Hepatocyte (in vitro differentiated cells): ENCODE results near the gene DIABLO. TPM values are rescaled to one million over a fixed set of nuclear protein-coding genes. Genes with fewer than 3 reads are reported as not detected.

Source experiments
- DNase-seq: peaks from one replicate; pipeline ENCODE4 v3.0.0-alpha.2; 2016; ENCODE audit warnings: low spot score
- H2AFZ ChIP-seq: fragments of 200-600 bp; sonication (generic); 2 replicates; pipeline ENCODE4 v1.6.0; 2016; ENCODE audit warnings: antibody characterized with exemption, mild to moderate bottlenecking
- H3K27ac ChIP-seq: fragments of 200-600 bp; sonication (generic); 2 replicates; pipeline ENCODE4 v1.5.1; 2016; ENCODE audit warnings: mild to moderate bottlenecking
- H3K27me3 ChIP-seq: fragments of 200-600 bp; sonication (generic); 2 replicates; pipeline ENCODE4 v1.6.1; 2016
- H3K36me3 ChIP-seq: fragments of 200-600 bp; sonication (generic); replicated peaks from 2 replicates; pipeline ENCODE4 v1.5.1; 2016; ENCODE audit warnings: low read depth; ENCODE audit not compliant: insufficient read depth
- H3K4me1 ChIP-seq: fragments of 200-600 bp; sonication (generic); 2 replicates; pipeline ENCODE4 v1.5.1; 2016; ENCODE audit warnings: mild to moderate bottlenecking, moderate library complexity; ENCODE audit not compliant: insufficient read depth
- H3K4me2 ChIP-seq: fragments of 200-600 bp; sonication (generic); 2 replicates; pipeline ENCODE4 v1.6.0; 2016
- H3K4me3 ChIP-seq: fragments of 200-600 bp; sonication (generic); 2 replicates; pipeline ENCODE4 v1.5.1; 2016; ENCODE audit warnings: mild to moderate bottlenecking
- H3K79me2 ChIP-seq: fragments of 200-600 bp; sonication (generic); 2 replicates; pipeline ENCODE4 v1.6.0; 2017; ENCODE audit warnings: mild to moderate bottlenecking
- H3K9me2 ChIP-seq: fragments of 200-600 bp; sonication (generic); replicated peaks from 2 replicates; pipeline ENCODE4 v1.6.0; 2017; ENCODE audit warnings: mild to moderate bottlenecking; ENCODE audit not compliant: insufficient read depth
- H3K9me3 ChIP-seq: fragments of 200-600 bp; sonication (generic); 2 replicates; pipeline ENCODE4 v1.5.1; 2016; ENCODE audit warnings: low read depth, mild to moderate bottlenecking
- H4K20me1 ChIP-seq: fragments of 200-600 bp; sonication (generic); 2 replicates; pipeline ENCODE4 v1.6.0; 2016; ENCODE audit warnings: mild to moderate bottlenecking; ENCODE audit not compliant: insufficient read depth, poor library complexity, severe bottlenecking
- EZH2 ChIP-seq: fragments of 200-600 bp; sonication (generic); IDR thresholded peaks from 2 replicates; pipeline ENCODE4 v1.6.1; 2016; ENCODE audit warnings: antibody characterized with exemption, mild to moderate bottlenecking, borderline replicate concordance
- EZH2phosphoT487 ChIP-seq: fragments of 200-600 bp; sonication (generic); IDR thresholded peaks from one replicate; pipeline ENCODE4 v1.6.1; 2018; ENCODE audit warnings: antibody characterized with exemption, mild to moderate bottlenecking, low read depth, moderate library complexity; ENCODE audit not compliant: unreplicated experiment, severe bottlenecking
- WGBS: methylation state at CpG from one replicate; pipeline ENCODE4 v1.1.6; 2016; ENCODE audit warnings: low lambda C conversion rate; ENCODE audit errors: missing lambda C conversion rate; 5-methylcytosine and 5-hydroxymethylcytosine counted together
- polyA plus RNA-seq: library from polyadenylated mRNA; unstranded; fragments of >200 nt; fragmentation: Nextera tagmentation; extraction: Ambion mirVana; gene quantifications from 2 replicates; pipeline ENCODE4 v1.2.1, GENCODE V29; 2016
- total RNA-seq: library from RNA; depleted of rRNA; stranded (reverse); fragments of >200 nt; gene quantifications from 2 replicates; pipeline ENCODE4 v1.2.3, GENCODE V29; 2014
- TF ChIP-seq, protein P1 (sequence below): fragments of 200-600 bp; sonication (generic); IDR thresholded peaks from 2 replicates; pipeline ENCODE4 v1.5.1; 2016; ENCODE audit warnings: antibody characterized with exemption, mild to moderate bottlenecking; ENCODE audit not compliant: poor library complexity

Gene DIABLO
- total and polyA plus RNA-seq, 2 experiments from 2014 or later: 77.4 to 96.5 TPM

DNA sequence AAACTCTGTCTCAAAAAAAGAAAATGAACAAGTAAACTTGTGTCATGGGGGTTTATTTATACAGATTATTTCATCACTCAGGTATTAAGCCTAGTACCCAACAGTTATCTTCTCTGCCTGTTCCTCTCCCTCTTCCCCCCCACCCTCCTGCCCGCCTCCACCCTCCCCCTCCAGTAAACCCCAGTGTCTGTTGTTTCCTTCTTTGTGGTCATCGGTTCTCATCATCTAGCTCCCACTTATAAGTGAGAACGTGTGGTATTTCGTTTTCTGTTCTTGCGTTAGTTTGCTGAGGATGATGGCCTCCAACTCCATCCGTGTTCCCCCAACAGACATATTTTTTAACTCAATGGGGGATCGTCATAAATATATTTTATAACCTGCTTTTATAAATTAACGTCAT, 64.2 kb downstream of the DIABLO start:
- Histone ChIP-seq H3K36me3 (no peaks in the 10 kb centered on the region), H3K4me2 (no peak overlapping the region), H3K9me3 (no peaks in the 10 kb centered on the region), H3K27ac (no peak overlapping the region), H4K20me1 (no peaks in the 10 kb centered on the region), H3K27me3 (no peaks in the 10 kb centered on the region), H2AFZ (no peak overlapping the region), H3K9me2 (no peaks in the 10 kb centered on the region), H3K4me3 (no peak overlapping the region), H3K4me1 (no peaks in the 10 kb centered on the region), H3K79me2 (no peaks in the 10 kb centered on the region)
- 87% methylated on average over 8 of the region's 8 CpGs for WGBS
- TF ChIP-seq EZH2phosphoT487: no peak
- TF ChIP-seq, protein P1, sequence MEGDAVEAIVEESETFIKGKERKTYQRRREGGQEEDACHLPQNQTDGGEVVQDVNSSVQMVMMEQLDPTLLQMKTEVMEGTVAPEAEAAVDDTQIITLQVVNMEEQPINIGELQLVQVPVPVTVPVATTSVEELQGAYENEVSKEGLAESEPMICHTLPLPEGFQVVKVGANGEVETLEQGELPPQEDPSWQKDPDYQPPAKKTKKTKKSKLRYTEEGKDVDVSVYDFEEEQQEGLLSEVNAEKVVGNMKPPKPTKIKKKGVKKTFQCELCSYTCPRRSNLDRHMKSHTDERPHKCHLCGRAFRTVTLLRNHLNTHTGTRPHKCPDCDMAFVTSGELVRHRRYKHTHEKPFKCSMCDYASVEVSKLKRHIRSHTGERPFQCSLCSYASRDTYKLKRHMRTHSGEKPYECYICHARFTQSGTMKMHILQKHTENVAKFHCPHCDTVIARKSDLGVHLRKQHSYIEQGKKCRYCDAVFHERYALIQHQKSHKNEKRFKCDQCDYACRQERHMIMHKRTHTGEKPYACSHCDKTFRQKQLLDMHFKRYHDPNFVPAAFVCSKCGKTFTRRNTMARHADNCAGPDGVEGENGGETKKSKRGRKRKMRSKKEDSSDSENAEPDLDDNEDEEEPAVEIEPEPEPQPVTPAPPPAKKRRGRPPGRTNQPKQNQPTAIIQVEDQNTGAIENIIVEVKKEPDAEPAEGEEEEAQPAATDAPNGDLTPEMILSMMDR: no peak
- no peak for TF ChIP-seq EZH2
- no peak for DNase-seq

DNA sequence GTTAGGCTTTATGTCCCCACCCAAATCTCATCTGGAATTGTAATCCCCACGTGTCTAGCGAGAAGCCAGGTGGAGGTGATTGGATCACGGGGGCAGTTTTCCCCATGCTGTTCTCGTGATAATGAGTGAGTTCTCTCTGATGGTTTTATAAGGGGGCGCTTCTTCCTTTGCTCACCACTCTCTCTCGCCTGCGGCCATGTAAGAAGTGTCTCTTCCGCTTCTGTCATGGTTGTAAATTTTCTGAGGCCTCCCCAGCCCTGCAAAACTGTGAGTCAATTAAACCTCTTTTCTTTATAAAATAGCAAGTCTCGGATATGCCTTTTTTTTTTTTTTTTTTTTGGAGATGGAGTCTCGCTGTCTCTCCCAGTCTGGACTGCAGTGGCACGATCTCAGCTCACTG, 65.1 kb downstream of the DIABLO start:
- TF ChIP-seq EZH2phosphoT487: no peak
- TF ChIP-seq, protein P1: no peak
- no peak for TF ChIP-seq EZH2
- 82% methylated on average over 10 of the region's 11 CpGs for WGBS

DNA sequence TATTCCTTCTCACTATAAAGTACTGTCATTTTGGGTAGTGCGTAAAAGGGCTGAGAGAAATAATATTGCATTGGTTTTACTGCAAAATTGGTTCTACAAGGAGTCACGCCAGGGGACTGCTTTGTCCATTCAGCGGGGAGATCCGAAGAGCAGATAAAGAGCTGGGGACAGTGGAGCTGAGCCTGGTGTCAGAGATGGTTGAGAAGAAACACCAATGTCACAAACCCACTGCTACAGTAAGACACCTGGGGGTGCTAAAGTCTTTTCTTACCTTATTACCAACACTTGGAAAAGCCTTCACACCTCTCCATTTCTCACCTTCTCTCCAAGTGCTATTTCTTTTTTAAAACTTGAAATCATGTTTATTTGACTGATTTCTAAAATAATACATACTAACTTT, 66.0 kb downstream of the DIABLO start:
- no peaks in the 10 kb centered on the region for H3K27me3 ChIP-seq
- H2AFZ ChIP-seq: no peak overlapping the region
- H3K4me3 ChIP-seq: no peak overlapping the region
- H3K4me2 ChIP-seq: no peak overlapping the region
- no peaks in the 10 kb centered on the region for H3K36me3 ChIP-seq
- H3K27ac ChIP-seq: no peak overlapping the region
- no peaks in the 10 kb centered on the region for H4K20me1 ChIP-seq
- H3K4me1 ChIP-seq: no peaks in the 10 kb centered on the region
- TF ChIP-seq EZH2phosphoT487: no peak
- no peak for TF ChIP-seq EZH2
- TF ChIP-seq, protein P1: no peak
- no peaks in the 10 kb centered on the region for H3K9me2 ChIP-seq
- no peak for DNase-seq
- 60% methylated on average over 4 of the region's 4 CpGs for WGBS
- no peaks in the 10 kb centered on the region for H3K9me3 ChIP-seq
- H3K79me2 ChIP-seq: no peaks in the 10 kb centered on the region

More for the DNA sequence above, 65.1 kb downstream of the DIABLO start:
- no peaks in the 10 kb centered on the region for H3K27me3 ChIP-seq
- H3K9me3 ChIP-seq: no peaks in the 10 kb centered on the region
- H4K20me1 ChIP-seq: no peaks in the 10 kb centered on the region
- no peak overlapping the region for H2AFZ ChIP-seq
- no peaks in the 10 kb centered on the region for H3K9me2 ChIP-seq
- H3K4me1 ChIP-seq: no peaks in the 10 kb centered on the region
- H3K4me3 ChIP-seq: no peak overlapping the region
- no peaks in the 10 kb centered on the region for H3K79me2 ChIP-seq
- H3K4me2 ChIP-seq: no peak overlapping the region
- no peak for DNase-seq
- no peaks in the 10 kb centered on the region for H3K36me3 ChIP-seq
- H3K27ac ChIP-seq: no peak overlapping the region
